Measurements from ENCODE around the gene LDB1.

- TF ChIP-seq MAX (IDR thresholded peaks at IDR 0.05) (no peak), CTCF (IDR thresholded peaks at IDR 0.05; ENCODE audit: low read depth, low read length, missing input control) (no peak), YY1 (IDR thresholded peaks at IDR 0.05) (no peak), GABPA (IDR thresholded peaks at IDR 0.05 in 1 of 2, conservative IDR thresholded peaks at IDR 0.05 in 1 of 2) (no peak), EGR1 (IDR thresholded peaks at IDR 0.05; ENCODE audit: low read depth in 2 of 2) (no peak)
These were observed 10.7 kb downstream of the LDB1 start for GRCh38 chr10:102109166-102110116.

All from liver (tissue), 3 donors.